ENCODE results near the gene UNCX. TPM values are rescaled to one million over a fixed set of nuclear protein-coding genes. Genes with fewer than 3 reads are reported as not detected.

The UNCX gene
- total RNA-seq, 2 experiments from 2014 or later: not detected

- H3K9me3 Mint-ChIP-seq: no peaks in the 10 kb centered on the region
- DNase-seq: no peak
- CTCF ChIA-PET: no interaction called here
- peaks cover 69% of the 10 kb centered on the region for H3K27me3 Mint-ChIP-seq
- H3K4me3 Mint-ChIP-seq: no peak overlapping the region
- no peak overlapping the region for H3K27ac Mint-ChIP-seq
- H3K36me3 Mint-ChIP-seq (ENCODE audit: low read depth): peaks cover 15% of the 10 kb centered on the region
- POLR2A ChIA-PET: no interaction called here
- H3K4me1 Mint-ChIP-seq: peaks cover 9% of the 10 kb centered on the region
These were observed 2.1 kb upstream of the UNCX start for GRCh38 chr7:1230411-1231213.

- CTCF ChIA-PET: no interaction called here
- Mint-ChIP-seq H3K36me3 (ENCODE audit: low read depth) (peaks cover 15% of the 10 kb centered on the region), H3K9me3 (no peaks in the 10 kb centered on the region), H3K4me3 (no peak overlapping the region), H3K27me3 (peaks cover 63% of the 10 kb centered on the region), H3K27ac (peak overlapping the region; percentile 18), H3K4me1 (peaks cover 11% of the 10 kb centered on the region)
- POLR2A ChIA-PET: no interaction called here
- DNase-seq: no peak
These were observed 1.2 kb upstream of the UNCX start for GRCh38 chr7:1231214-1232102.

DNA sequence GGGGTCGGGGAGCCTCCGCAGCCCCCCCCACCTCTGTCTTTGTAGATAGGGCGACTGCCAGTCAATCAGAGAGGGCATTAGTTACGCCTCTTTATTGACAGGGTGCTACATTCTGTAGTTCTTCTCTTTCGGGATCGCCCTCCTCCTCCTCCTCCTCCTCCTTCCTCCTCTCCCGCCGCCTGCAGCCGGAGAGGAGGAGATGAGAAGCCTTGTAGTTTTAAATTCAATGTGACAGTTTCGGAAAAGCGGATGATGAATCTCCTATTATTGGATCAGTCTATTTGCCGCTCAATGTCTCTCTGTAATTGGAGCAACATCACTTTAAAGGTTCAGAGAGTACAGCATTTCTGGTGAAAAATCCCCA, 587 bp upstream of the UNCX start:
- Mint-ChIP-seq H3K4me1 (peaks cover 11% of the 10 kb centered on the region), H3K36me3 (ENCODE audit: low read depth) (peaks cover 15% of the 10 kb centered on the region), H3K27me3 (peaks cover 60% of the 10 kb centered on the region), H3K4me3 (no peak overlapping the region), H3K27ac (peak overlapping the region; percentile 18), H3K9me3 (no peaks in the 10 kb centered on the region)
- CTCF ChIA-PET: no interaction called here
- POLR2A ChIA-PET: no interaction called here
- DNase-seq: no peak

GRCh38 chr7:1233333-1234048, 819 bp downstream of the UNCX start:
- POLR2A ChIA-PET: no interaction called here
- Mint-ChIP-seq H3K9me3 (no peaks in the 10 kb centered on the region), H3K4me1 (peaks cover 13% of the 10 kb centered on the region), H3K27ac (no peak overlapping the region), H3K36me3 (ENCODE audit: low read depth) (peaks cover 15% of the 10 kb centered on the region), H3K27me3 (peaks cover 54% of the 10 kb centered on the region), H3K4me3 (no peak overlapping the region)
- no peak for DNase-seq
- CTCF ChIA-PET: no interaction called here

GRCh38 chr7:1234049-1234880, 1.6 kb downstream of the UNCX start:
- ChIA-PET CTCF (interaction anchor here (0.7 kb wide), 1 partner anchor 1475 kb away, joined by 3 read pairs; no protein-coding TSS in a partner anchor), POLR2A (no interaction called here)
- Mint-ChIP-seq H3K9me3 (no peaks in the 10 kb centered on the region), H3K27me3 (peaks cover 52% of the 10 kb centered on the region), H3K4me1 (peaks cover 15% of the 10 kb centered on the region), H3K27ac (peak overlapping the region; percentile 68), H3K4me3 (peak overlapping the region; percentile 19), H3K36me3 (ENCODE audit: low read depth) (peaks cover 13% of the 10 kb centered on the region)
- DNase-seq: no peak

DNA sequence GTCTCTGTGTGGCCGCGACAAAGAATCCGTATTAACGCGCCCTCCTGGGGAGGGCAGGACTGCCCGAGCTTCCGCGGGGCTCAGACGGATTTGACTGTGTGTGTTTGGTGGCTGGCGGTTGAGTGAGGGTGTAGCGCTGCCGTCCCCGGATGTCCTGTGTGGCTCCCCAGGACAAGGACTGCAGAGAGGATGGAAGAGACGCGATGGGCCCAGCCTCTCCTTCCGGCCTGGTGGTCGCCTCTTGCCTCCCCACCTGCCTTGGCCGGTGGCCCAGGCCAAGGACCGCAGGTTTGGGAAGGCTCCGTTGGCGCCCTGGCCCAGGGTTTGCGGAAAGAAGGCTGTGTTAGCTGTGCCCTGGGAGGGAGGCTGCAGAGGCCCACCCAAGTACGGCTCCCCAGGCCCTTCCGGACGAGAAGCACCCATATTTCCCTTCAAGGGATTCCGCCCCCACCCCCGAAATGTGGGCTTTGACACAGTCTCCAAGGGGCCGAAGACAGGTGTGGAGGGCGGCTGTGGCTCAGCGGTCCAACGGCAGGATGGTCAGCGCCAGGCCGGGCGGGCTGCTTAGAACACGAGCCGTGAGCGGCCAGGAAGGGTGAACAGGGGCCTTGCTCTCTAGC, 2.3 kb downstream of the UNCX start:
- peak overlapping the region; percentile 19 for H3K4me3 Mint-ChIP-seq

GRCh38 chr7:1235501-1236131, 2.9 kb downstream of the UNCX start:
- CTCF ChIA-PET: no interaction called here
- Mint-ChIP-seq H3K9me3 (no peaks in the 10 kb centered on the region), H3K4me3 (peak overlapping the region; percentile 56), H3K27ac (peak overlapping the region; percentile 59), H3K4me1 (peaks cover 15% of the 10 kb centered on the region), H3K27me3 (peaks cover 64% of the 10 kb centered on the region), H3K36me3 (ENCODE audit: low read depth) (peaks cover 14% of the 10 kb centered on the region)
- no peak for DNase-seq
- POLR2A ChIA-PET: no interaction called here

More for the DNA sequence above, 2.3 kb downstream of the UNCX start:
- H3K9me3 Mint-ChIP-seq: no peaks in the 10 kb centered on the region
- peaks cover 13% of the 10 kb centered on the region for H3K36me3 Mint-ChIP-seq (ENCODE audit: low read depth)
- ChIA-PET CTCF (no interaction called here), POLR2A (no interaction called here)
- H3K27me3 Mint-ChIP-seq: peaks cover 59% of the 10 kb centered on the region
- H3K4me1 Mint-ChIP-seq: peaks cover 15% of the 10 kb centered on the region
- peak; percentile 28 for DNase-seq
- H3K27ac Mint-ChIP-seq: peak overlapping the region; percentile 68

GRCh38 chr7:1236132-1236661, 3.5 kb downstream of the UNCX start:
- ChIA-PET CTCF (no interaction called here), POLR2A (no interaction called here)
- no peaks in the 10 kb centered on the region for H3K9me3 Mint-ChIP-seq
- peaks cover 16% of the 10 kb centered on the region for H3K36me3 Mint-ChIP-seq (ENCODE audit: low read depth)
- no peak overlapping the region for H3K4me3 Mint-ChIP-seq
- H3K4me1 Mint-ChIP-seq: peaks cover 16% of the 10 kb centered on the region
- no peak overlapping the region for H3K27ac Mint-ChIP-seq
- no peak for DNase-seq
- H3K27me3 Mint-ChIP-seq: peaks cover 62% of the 10 kb centered on the region

DNA sequence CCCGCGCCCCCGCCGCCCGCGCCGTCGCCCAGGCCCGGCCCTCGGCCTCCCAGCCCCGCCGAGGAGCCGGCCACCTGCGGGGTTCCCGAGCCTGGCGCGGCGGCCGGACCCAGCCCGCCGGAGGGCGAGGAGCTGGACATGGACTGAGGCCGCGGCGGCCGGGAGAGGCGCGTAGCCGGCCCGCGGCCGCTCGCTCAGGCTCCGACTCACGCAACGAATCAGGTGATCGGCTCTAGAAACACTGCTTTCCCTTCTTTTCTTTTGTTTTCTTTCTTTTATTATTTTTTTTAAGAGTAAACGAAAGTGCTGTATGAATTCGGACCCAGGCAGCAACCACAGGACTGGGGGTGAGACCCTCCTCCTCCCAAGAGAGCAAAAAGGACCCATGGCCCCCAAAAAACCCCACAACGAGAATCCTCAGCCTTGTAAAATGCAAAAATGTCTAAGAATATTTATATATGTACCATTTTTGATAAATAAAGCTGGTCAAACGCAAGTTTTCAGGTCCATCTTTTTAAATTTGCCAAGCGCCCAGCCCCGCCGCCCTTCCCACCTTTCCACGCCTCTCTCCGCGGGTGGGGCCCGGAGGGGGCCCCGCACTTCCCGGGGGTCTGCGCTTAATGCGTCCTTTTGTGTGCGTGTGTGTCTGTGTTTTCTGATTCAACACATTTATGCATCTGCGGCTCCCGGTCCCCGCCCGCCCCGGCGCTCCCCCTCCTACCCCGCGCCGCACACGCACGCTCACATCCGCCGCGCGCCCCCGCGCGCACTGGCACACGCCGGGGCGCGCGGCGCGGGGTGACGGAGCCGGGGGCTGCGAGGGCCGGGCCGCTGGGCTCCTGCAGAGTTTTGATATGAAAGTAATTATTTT, 4.4 kb downstream of the UNCX start:
- POLR2A ChIA-PET: no interaction called here
- H3K4me3 Mint-ChIP-seq: no peak overlapping the region

GRCh38 chr7:1237704-1238255, 5.1 kb downstream of the UNCX start:
- Mint-ChIP-seq H3K9me3 (no peaks in the 10 kb centered on the region), H3K4me3 (no peak overlapping the region), H3K27me3 (peaks cover 55% of the 10 kb centered on the region)

More for the DNA sequence above, 4.4 kb downstream of the UNCX start:
- no peak overlapping the region for H3K27ac Mint-ChIP-seq
- H3K27me3 Mint-ChIP-seq: peaks cover 59% of the 10 kb centered on the region
- no peak for DNase-seq
- peaks cover 14% of the 10 kb centered on the region for H3K36me3 Mint-ChIP-seq (ENCODE audit: low read depth)
- CTCF ChIA-PET: no interaction called here
- H3K9me3 Mint-ChIP-seq: no peaks in the 10 kb centered on the region
- H3K4me1 Mint-ChIP-seq: peaks cover 16% of the 10 kb centered on the region

GRCh38 chr7:1238450-1238882, 5.8 kb downstream of the UNCX start:
- Mint-ChIP-seq H3K27me3 (peaks cover 59% of the 10 kb centered on the region), H3K9me3 (no peaks in the 10 kb centered on the region)

More at GRCh38 chr7:1237704-1238255, 5.1 kb downstream of the UNCX start:
- Mint-ChIP-seq H3K4me1 (peaks cover 16% of the 10 kb centered on the region), H3K36me3 (ENCODE audit: low read depth) (peaks cover 12% of the 10 kb centered on the region), H3K27ac (peak overlapping the region; percentile 36)
- ChIA-PET CTCF (no interaction called here), POLR2A (no interaction called here)
- DNase-seq: no peak

More at GRCh38 chr7:1238450-1238882, 5.8 kb downstream of the UNCX start:
- POLR2A ChIA-PET: no interaction called here
- peaks cover 12% of the 10 kb centered on the region for H3K36me3 Mint-ChIP-seq (ENCODE audit: low read depth)
- no peak for DNase-seq
- CTCF ChIA-PET: no interaction called here
- H3K4me1 Mint-ChIP-seq: peaks cover 16% of the 10 kb centered on the region
- H3K4me3 Mint-ChIP-seq: no peak overlapping the region
- no peak overlapping the region for H3K27ac Mint-ChIP-seq
